Heart left ventricle (tissue), 16 donors: ENCODE measurements around the gene ATPAF2. TPM values are rescaled to one million over a fixed set of nuclear protein-coding genes. Genes with fewer than 3 reads are reported as not detected.

Experiments used
- ATAC-seq, 4 donors: fragments of 200-7000 bp; cut with Tn5 transposase; one replicate each; pipeline ENCODE4 v1.9.1; 2020 to 2022; ENCODE audit warnings: moderate library complexity in 4 of 4, mild to moderate bottlenecking in 3 of 4, moderate number of reproducible peaks in 1 of 4
- DNase-seq, 5 donors: peaks; one replicate each; pipeline ENCODE4 v3.0.0-alpha.2; 2020
- H3K27ac ChIP-seq, 12 donors: fragments of 200-600 bp; sonication (generic) in 4 of 12; one replicate each; pipeline versions ENCODE4 v1.5.0 to v1.8.0; 2016 to 2022; ENCODE audit warnings: mild to moderate bottlenecking in 2 of 12
- H3K27me3 ChIP-seq, 9 donors: fragments of 200-600 bp; sonication (generic) in 2 of 9; one replicate each; pipeline versions ENCODE4 v1.5.1 to v1.8.0; 2016 to 2022; ENCODE audit warnings: mild to moderate bottlenecking in 3 of 9
- H3K36me3 ChIP-seq, 9 donors: fragments of 200-600 bp; sonication (generic) in 2 of 9; one replicate each; pipeline versions ENCODE4 v1.5.0 to v1.8.0; 2018 to 2022; ENCODE audit warnings: mild to moderate bottlenecking in 2 of 9
- H3K4me1 ChIP-seq, 12 donors: fragments of 200-600 bp; sonication (generic) in 4 of 12; one replicate each; pipeline versions ENCODE4 v1.5.0 to v1.8.0; 2016 to 2022; ENCODE audit warnings: mild to moderate bottlenecking in 3 of 12
- H3K4me3 ChIP-seq, 12 donors: fragments of 200-600 bp; sonication (generic) in 4 of 12; one replicate each; pipeline versions ENCODE4 v1.5.0 to v1.8.0; 2017 to 2022; ENCODE audit warnings: mild to moderate bottlenecking in 9 of 12, moderate library complexity in 4 of 12
- H3K9me3 ChIP-seq, 12 donors: fragments of 200-600 bp; sonication (generic) in 4 of 12; one replicate each; pipeline versions ENCODE4 v1.5.0 to v1.8.0; 2016 to 2022; ENCODE audit warnings: mild to moderate bottlenecking in 1 of 12
- CTCF ChIP-seq, 12 donors: fragments of 200-600 bp; sonication (generic) in 4 of 12; IDR thresholded peaks; one replicate each; pipeline versions ENCODE4 v1.5.0 to v1.8.0; 2018 to 2022; ENCODE audit warnings: antibody characterized with exemption in 12 of 12, mild to moderate bottlenecking in 5 of 12
- POLR2A ChIP-seq, 2 donors: fragments of 450-650 bp; IDR thresholded peaks; one replicate each; pipeline ENCODE4 v1.6.1; 2017; ENCODE audit warnings: antibody characterized with exemption in 2 of 2, mild to moderate bottlenecking in 2 of 2, moderate library complexity in 2 of 2
- WGBS, 4 donors: extraction: QIAGEN DNeasy Blood & Tissue Kit in 2 of 4; methylation state at CpG; one replicate each; pipeline versions ENCODE4 v1.1.5 to v1.1.7; 2013 to 2018; 5-methylcytosine and 5-hydroxymethylcytosine counted together
- intact Hi-C, 10 donors: fragments of 100-400 bp; cut with DNase I; formaldehyde crosslinking; loops; one replicate each; pipeline versions ENCODE4 v1.11.1 to v1.14.2; 2022
- polyA plus RNA-seq, 2 donors: library from polyadenylated mRNA; stranded (reverse); fragments of 200-250 nt; gene quantifications; one replicate each; pipeline ENCODE4 v1.2.3, GENCODE V29; 2013
- total RNA-seq, 9 donors: library from RNA; depleted of rRNA in 2 of 9; stranded (reverse); fragments of >200 nt in 2 of 9; fragmentation: NEBNext Ultra II Directional in 3 of 9; extraction: Animal tissue kit (Norgen Biotek cat#: 25700) in 3 of 9; gene quantifications; one replicate each; pipeline versions ENCODE4 v1.1.0 to v1.2.4, GENCODE V29; 2016 to 2023
- donor health status: ischemic (EF 13 %, LVEDD 7.1; RV severe dilation, severe dysfunction).
- donor health status: healthy with polysubstance abuse.
- donor health status: DM: no; HTN: yes; CAD: no.
- donor health status: DM: no; HTN: no; CAD: no.
- donor health status: ischemic (EF 25% LVEDD 6.9; RV normal size, moderate dysfunction).
- donor health status: ischemic (EF 25% LVEDD 5.7; RV mildly dilated, moderate dysfunction).
- donor health status: healthy.
- donor health status: DM: yes; HTN: yes; CAD: no.
- donor health status: ischemic (EF 35%, LVEDD 5.7; RV mildly dilated, moderate dysfunction).
- donor health status: nonischemic (EF 11% LVEDD 7.7; RV severe dilation, severe dysfunction).
- donor health status: DM: yes; HTN: yes; CAD: no.
- donor health status: PGD.
- donor health status: ischemic (EF 29% LVEDD 5.4; RV normal size, mild dysfunction).
- donor health status: nonischemic (EF 23%, LVEDD 6.1; RV moderate dilation, normal function).

ATPAF2 gene
- total and polyA plus RNA-seq, 11 donors = 25.6 to 51.4 (median 37.6) TPM

- H3K9me3 ChIP-seq = no peaks in the 10 kb centered on the region
- peaks cover 0 to 14% (median 0%) of the 10 kb centered on the region in 9 donors for H3K36me3 ChIP-seq
- WGBS, 4 donors = 81 to 98% (median 90%) methylated on average over 6 to 7 of the region's 7 CpGs
- H3K27me3 ChIP-seq = no peaks in the 10 kb centered on the region
- no peak for DNase-seq
- intact Hi-C loops = no loop called here
- no peaks in the 10 kb centered on the region for H3K4me1 ChIP-seq
- no peak overlapping the region for H3K4me3 ChIP-seq
- no peak for TF ChIP-seq POLR2A (IDR thresholded peaks at IDR 0.05)
- TF ChIP-seq CTCF (IDR thresholded peaks at IDR 0.05) = no peak
- no peak for ATAC-seq
- no peak overlapping the region for H3K27ac ChIP-seq
Observed at GRCh38 chr17:17988427-17988945, 50.5 kb downstream of the ATPAF2 start.

GRCh38 chr17:17987901-17988300 lies 51.1 kb downstream of the ATPAF2 start:
- Histone ChIP-seq H3K4me1 (no peaks in the 10 kb centered on the region), H3K36me3 (peaks cover 0 to 14% (median 0%) of the 10 kb centered on the region in 9 donors), H3K27me3 (no peaks in the 10 kb centered on the region), H3K4me3 (no peak overlapping the region), H3K9me3 (no peaks in the 10 kb centered on the region), H3K27ac (no peak overlapping the region)
- 85 to 89% (median 88%) methylated on average over 14 of the region's 14 CpGs for WGBS, 4 donors
- TF ChIP-seq POLR2A (IDR thresholded peaks at IDR 0.05) (no peak), CTCF (IDR thresholded peaks at IDR 0.05) (no peak)
- intact Hi-C loops = no loop called here
- DNase-seq (no peak), ATAC-seq (no peak)

- no peak overlapping the region for H3K27ac ChIP-seq
- intact Hi-C loops = no loop called here
- TF ChIP-seq CTCF (IDR thresholded peaks at IDR 0.05) = no peak
- no peak for TF ChIP-seq POLR2A (IDR thresholded peaks at IDR 0.05)
Observed at GRCh38 chr17:17987187-17987896, 51.6 kb downstream of the ATPAF2 start.

GRCh38 chr17:17985555-17985954 lies 53.4 kb downstream of the ATPAF2 start:
- intact Hi-C loops = no loop called here
- Histone ChIP-seq H3K9me3 (no peaks in the 10 kb centered on the region), H3K27me3 (no peaks in the 10 kb centered on the region), H3K36me3 (peaks cover 0 to 12% (median 0%) of the 10 kb centered on the region in 9 donors), H3K4me1 (no peaks in the 10 kb centered on the region), H3K27ac (no peak overlapping the region), H3K4me3 (no peak overlapping the region)
- ATAC-seq (no peak), DNase-seq (no peak)
- 77 to 84% (median 79%) methylated on average over 3 of the region's 3 CpGs for WGBS, 4 donors
- TF ChIP-seq CTCF (IDR thresholded peaks at IDR 0.05) (peak in 2 of 12 donors; percentile 4 to 19), POLR2A (IDR thresholded peaks at IDR 0.05) (no peak)

More at GRCh38 chr17:17987187-17987896, 51.6 kb downstream of the ATPAF2 start:
- Histone ChIP-seq H3K4me3 (no peak overlapping the region), H3K36me3 (peaks cover 0 to 12% (median 0%) of the 10 kb centered on the region in 9 donors), H3K4me1 (no peaks in the 10 kb centered on the region), H3K27me3 (no peaks in the 10 kb centered on the region), H3K9me3 (no peaks in the 10 kb centered on the region)
- DNase-seq (no peak), ATAC-seq (no peak)
- WGBS, 4 donors = 79 to 86% (median 84%) methylated on average over 7 of the region's 7 CpGs
